Nephron (organoid): ENCODE data around the gene NLK.
A peak's percentile ranks its signal among the peaks of the same experiment; 100 is the strongest.
"Not testable (repeated sequence)": the region's sequence is repeated elsewhere in the genome, so short reads cannot be mapped to it uniquely, and the experiment has no call there.

Experiments
- H3K27ac Mint-ChIP-seq, 3 experiments: 2 replicates each; pipeline ENCODE4 v1.8.0; 2020; ENCODE audit warnings: mixed read lengths in 3 of 3, mild to moderate bottlenecking in 2 of 3, moderate library complexity in 1 of 3
- H3K27me3 Mint-ChIP-seq: 2 replicates; pipeline ENCODE4 v1.8.0; 2021; ENCODE audit warnings: low read depth, mild to moderate bottlenecking, moderate library complexity, mixed read lengths
- H3K36me3 Mint-ChIP-seq: 2 replicates; pipeline ENCODE4 v1.8.0; 2020; ENCODE audit warnings: low read depth, mixed read lengths
- H3K4me1 Mint-ChIP-seq: 2 replicates; pipeline ENCODE4 v1.8.0; 2020; ENCODE audit warnings: mixed read lengths
- H3K4me3 Mint-ChIP-seq, 3 experiments: 2 replicates each; pipeline ENCODE4 v1.8.0; 2020; ENCODE audit warnings: mild to moderate bottlenecking in 3 of 3, mixed read lengths in 3 of 3, moderate library complexity in 2 of 3
- H3K9me3 Mint-ChIP-seq: 2 replicates; pipeline ENCODE4 v1.8.0; 2020; ENCODE audit warnings: mixed read lengths
- TF ChIP-seq, protein P1 (sequence below), 3 experiments: fragments of 200-600 bp; sonication (generic); IDR thresholded peaks; one replicate each; pipeline ENCODE4 v1.5.0; 2021; ENCODE audit warnings: antibody characterized with exemption in 3 of 3; ENCODE audit not compliant: unreplicated experiment in 3 of 3

The NLK gene

DNA sequence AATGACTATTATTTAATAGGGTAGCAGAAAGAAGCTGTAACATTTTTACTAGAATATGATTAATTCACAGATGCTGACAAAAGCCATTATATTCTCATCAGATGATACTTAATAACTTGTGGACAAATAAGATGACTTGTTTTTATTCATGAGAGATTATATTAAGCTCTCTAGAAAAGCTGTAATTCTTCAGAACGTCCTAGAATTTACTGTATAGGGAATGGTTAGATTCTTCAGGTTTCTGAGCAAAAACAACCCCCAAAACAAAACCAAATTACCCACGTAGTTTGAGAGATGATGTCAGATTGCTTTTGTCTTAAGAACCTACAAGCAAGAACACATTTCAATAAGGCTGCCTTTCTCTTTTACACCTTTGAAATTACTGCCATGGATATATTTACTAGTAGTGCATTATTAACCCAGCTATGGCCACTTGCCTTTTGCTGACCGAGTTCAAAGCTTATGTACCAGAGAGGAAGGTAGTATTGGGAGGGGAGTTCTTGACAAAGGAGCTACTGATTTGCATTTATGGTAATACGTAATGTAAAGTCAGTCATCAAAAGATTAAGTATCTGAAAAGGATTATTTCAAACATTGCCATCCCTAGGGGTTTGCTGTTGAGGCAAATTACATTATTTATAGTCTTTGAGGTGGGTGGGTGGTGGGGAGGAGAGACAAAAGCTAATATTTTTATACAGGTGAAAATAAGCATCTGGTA is 51.7 kb downstream of the NLK start:
- peaks cover 12% of the 10 kb centered on the region for H3K4me1 Mint-ChIP-seq
- no peak overlapping the region for H3K4me3 Mint-ChIP-seq
- peaks cover 9% of the 10 kb centered on the region for H3K9me3 Mint-ChIP-seq
- H3K36me3 Mint-ChIP-seq = peaks cover 20% of the 10 kb centered on the region
- no peaks in the 10 kb centered on the region for H3K27me3 Mint-ChIP-seq
- peak overlapping the region; percentile 40 to 86 (median 51) for H3K27ac Mint-ChIP-seq
- TF ChIP-seq, protein P1, sequence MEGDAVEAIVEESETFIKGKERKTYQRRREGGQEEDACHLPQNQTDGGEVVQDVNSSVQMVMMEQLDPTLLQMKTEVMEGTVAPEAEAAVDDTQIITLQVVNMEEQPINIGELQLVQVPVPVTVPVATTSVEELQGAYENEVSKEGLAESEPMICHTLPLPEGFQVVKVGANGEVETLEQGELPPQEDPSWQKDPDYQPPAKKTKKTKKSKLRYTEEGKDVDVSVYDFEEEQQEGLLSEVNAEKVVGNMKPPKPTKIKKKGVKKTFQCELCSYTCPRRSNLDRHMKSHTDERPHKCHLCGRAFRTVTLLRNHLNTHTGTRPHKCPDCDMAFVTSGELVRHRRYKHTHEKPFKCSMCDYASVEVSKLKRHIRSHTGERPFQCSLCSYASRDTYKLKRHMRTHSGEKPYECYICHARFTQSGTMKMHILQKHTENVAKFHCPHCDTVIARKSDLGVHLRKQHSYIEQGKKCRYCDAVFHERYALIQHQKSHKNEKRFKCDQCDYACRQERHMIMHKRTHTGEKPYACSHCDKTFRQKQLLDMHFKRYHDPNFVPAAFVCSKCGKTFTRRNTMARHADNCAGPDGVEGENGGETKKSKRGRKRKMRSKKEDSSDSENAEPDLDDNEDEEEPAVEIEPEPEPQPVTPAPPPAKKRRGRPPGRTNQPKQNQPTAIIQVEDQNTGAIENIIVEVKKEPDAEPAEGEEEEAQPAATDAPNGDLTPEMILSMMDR (IDR thresholded peaks at IDR 0.05; ENCODE audit: unreplicated experiment in 3 of 3) = no peak

DNA sequence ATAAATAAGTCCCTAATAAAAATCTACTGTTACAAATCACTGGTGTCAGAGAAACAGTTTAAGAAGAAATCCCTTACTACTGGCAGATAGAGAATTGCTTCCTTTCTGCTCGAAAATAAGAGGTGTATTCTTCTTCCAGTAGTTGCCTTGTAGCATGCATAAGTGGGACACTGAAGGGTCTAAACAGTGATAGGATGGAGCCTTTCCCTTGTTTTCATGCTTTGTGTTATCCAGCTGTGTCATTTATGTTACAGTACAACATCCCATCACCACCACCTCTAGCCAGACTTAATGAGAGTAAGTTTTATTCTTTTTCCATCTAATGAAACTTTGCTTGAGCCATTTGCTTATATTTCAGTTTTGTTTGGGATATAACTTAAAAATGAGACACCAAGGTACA is 54.3 kb downstream of the NLK start:
- H3K9me3 Mint-ChIP-seq = no peaks in the 10 kb centered on the region
- no peak overlapping the region for H3K27ac Mint-ChIP-seq
- peaks cover 12% of the 10 kb centered on the region for H3K4me1 Mint-ChIP-seq
- no peak overlapping the region for H3K4me3 Mint-ChIP-seq
- TF ChIP-seq, protein P1 (IDR thresholded peaks at IDR 0.05; ENCODE audit: unreplicated experiment in 3 of 3) = no peak
- H3K27me3 Mint-ChIP-seq = no peaks in the 10 kb centered on the region
- peaks cover 17% of the 10 kb centered on the region for H3K36me3 Mint-ChIP-seq

DNA sequence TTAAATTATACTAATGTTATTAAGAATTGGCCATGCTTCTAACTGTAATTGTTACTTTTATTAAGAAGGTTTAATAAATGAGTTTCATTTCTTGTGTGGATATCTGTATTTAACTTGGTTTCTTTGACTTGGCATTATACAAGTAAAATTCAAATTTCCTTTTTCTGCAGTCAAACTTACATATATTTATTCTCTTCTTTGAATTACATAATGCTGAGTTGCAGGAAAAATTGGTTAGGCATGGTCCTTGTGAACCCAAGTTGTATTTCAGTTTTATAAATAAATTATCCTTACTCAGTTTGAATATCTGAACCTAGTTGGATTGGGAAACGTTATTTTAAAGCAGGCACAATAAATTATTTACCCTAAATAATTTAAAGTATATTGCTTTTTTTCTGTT is 54.8 kb downstream of the NLK start:
- Mint-ChIP-seq H3K27ac (no peak overlapping the region), H3K9me3 (no peaks in the 10 kb centered on the region), H3K27me3 (no peaks in the 10 kb centered on the region), H3K4me3 (no peak overlapping the region), H3K36me3 (peaks cover 22% of the 10 kb centered on the region), H3K4me1 (peaks cover 12% of the 10 kb centered on the region)
- TF ChIP-seq, protein P1 (IDR thresholded peaks at IDR 0.05; ENCODE audit: unreplicated experiment in 3 of 3) = no peak

DNA sequence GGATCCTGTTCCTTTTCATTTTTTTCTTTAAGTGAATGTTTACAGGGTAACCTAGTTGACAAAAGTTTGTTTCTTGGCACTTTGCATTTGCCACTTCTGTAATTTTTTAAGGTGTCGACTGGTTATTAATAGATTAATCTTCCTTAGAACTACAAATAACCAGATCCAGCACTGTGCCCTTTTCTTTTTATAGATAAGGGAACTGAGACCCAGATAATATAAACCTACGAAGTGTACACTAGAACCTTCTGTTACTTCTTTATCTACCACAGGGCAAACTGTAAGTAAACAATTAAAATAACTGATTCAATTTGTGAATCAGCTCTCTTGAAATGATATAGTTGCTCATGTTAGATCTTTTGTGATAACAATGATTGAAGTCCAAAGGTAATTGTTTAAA is 55.4 kb downstream of the NLK start:
- TF ChIP-seq, protein P1 (IDR thresholded peaks at IDR 0.05; ENCODE audit: unreplicated experiment in 3 of 3) = no peak
- H3K4me1 Mint-ChIP-seq = peaks cover 12% of the 10 kb centered on the region
- H3K4me3 Mint-ChIP-seq = no peak overlapping the region
- no peaks in the 10 kb centered on the region for H3K27me3 Mint-ChIP-seq
- no peak overlapping the region for H3K27ac Mint-ChIP-seq
- no peaks in the 10 kb centered on the region for H3K9me3 Mint-ChIP-seq
- peaks cover 23% of the 10 kb centered on the region for H3K36me3 Mint-ChIP-seq

DNA sequence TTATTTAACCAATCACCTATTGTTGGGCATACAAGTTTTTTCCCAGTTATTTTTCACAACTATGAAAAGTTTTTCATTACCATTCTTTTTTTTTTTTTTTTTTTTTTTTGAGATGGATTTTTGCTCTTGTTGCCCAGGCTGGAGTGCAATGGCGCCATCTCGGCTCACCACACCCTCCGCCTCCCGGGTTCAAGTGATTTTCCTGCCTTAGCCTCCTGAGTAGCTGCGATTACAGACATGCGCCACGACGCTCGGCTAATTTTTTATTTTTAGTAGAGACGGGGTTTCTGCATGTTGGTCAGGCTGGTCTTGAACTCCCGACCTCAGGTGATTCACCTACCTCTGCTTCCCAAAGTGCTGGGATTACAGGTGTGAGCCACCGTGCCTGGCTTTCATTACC is 56.1 kb downstream of the NLK start:
- H3K4me1 Mint-ChIP-seq = peaks cover 12% of the 10 kb centered on the region
- H3K4me3 Mint-ChIP-seq, H3K9me3 Mint-ChIP-seq, H3K27ac Mint-ChIP-seq, H3K27me3 Mint-ChIP-seq: not testable (repeated sequence)
- peaks cover 23% of the 10 kb centered on the region for H3K36me3 Mint-ChIP-seq

DNA sequence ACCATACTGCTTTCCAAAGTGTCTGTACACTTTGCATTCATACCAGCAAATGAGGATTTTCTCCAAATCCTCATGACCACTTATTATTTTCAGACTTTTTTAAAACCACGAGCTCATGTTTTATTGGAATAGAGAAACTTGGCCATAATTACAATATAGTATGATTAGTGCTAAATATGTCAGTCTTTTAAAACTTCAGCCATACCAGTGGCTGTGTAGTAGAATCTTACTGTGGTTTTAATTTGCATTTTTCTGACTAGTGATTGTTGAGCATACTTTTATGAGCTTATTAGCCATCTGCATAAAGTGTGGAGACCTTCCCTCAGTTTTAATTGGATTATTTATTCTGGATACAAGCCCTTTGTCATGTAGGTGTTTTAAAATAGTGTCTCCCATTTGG is 57.8 kb downstream of the NLK start:
- Mint-ChIP-seq H3K4me3 (no peak overlapping the region), H3K9me3 (no peaks in the 10 kb centered on the region), H3K4me1 (no peaks in the 10 kb centered on the region), H3K36me3 (peaks cover 23% of the 10 kb centered on the region), H3K27me3 (no peaks in the 10 kb centered on the region), H3K27ac (no peak overlapping the region)
- TF ChIP-seq, protein P1 (IDR thresholded peaks at IDR 0.05; ENCODE audit: unreplicated experiment in 3 of 3) = no peak
